GM18870 (cell line): ENCODE results near the gene ABLIM2.

ENCODE experiments used
- ATAC-seq: cut with Tn5 transposase; IDR thresholded peaks from one replicate; pipeline ENCODE4 v1.9.1; 2021; ENCODE audit warnings: moderate library complexity; ENCODE audit not compliant: unreplicated experiment

The ABLIM2 gene

GRCh38 chr4:8123870-8124269, 34.7 kb downstream of the ABLIM2 start:
- no peak for ATAC-seq

- ATAC-seq = no peak
These were observed 35.2 kb downstream of the ABLIM2 start for GRCh38 chr4:8123389-8123788.

DNA sequence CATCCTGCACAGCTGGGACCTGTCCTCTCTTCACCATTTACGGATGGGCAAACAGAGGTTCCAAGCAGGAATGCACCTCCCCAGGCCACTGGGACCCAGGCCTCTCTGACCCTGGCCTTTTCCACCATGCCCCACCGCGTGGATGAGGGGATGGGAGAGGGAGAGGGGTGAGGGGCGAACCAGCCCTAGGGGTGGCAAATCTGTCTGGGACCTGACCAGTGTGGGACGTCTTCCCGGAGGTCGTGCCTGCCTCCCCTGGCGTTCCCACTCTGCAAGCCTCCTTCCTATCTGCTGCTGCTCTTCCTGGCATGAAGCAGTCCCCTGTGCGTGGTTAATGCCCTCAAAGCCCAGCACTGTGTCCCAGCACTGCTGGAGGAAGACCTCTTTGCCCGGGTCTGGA, 35.9 kb downstream of the ABLIM2 start:
- ATAC-seq = no peak

DNA sequence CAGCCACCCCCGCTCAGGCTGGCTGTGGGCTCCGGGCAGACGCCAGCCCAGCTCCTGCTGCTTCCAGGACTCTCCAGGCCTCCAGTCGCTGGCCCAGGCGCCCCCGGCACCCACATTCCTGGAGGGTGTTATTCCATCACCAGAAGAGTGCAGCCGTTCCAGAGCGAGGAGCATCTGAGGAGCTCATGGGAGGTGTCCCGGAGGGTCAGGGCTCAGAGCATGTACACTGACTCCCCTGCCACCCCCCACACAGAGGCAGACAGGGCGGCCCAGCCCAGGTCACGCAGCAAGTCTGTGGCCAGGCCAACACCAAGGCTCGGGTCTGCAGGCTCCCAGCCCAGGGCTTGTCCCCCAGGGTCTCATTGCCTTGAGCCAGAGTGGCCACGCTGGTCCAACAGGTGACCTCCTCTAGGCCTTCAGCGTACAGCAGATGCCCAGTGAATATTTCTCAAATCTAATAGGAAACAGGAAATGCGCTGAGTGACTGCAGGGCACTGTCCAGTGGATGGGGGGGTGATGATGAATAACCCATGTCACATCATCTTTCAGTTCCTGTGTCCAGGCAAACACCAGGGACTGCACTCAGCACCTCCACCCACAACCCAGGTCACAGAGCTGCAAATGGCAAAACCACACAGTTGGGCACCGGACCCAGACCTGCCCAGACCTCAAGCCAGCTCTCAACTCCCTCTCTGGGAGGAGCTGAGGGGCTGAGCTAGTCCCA, 37.2 kb downstream of the ABLIM2 start:
- no peak for ATAC-seq

DNA sequence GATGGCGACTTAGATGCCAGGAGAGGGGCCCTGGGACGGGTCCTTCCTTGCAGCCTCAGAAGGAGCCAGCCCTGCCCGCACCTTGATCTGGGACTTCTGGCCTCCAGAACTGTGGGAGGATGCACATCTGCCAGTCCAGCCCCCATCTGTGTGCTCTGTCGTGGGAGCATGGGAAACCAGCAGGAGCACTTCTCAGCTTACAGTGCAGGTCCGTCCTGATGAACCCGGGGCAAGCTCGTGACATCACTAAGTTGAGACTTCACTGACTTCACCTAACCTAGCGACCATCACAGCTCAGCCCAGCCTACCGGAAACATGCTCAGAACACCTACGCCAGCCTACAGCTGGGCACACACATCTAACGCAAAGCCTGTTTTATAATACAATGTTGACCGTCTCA, 38.1 kb downstream of the ABLIM2 start:
- no peak for ATAC-seq

DNA sequence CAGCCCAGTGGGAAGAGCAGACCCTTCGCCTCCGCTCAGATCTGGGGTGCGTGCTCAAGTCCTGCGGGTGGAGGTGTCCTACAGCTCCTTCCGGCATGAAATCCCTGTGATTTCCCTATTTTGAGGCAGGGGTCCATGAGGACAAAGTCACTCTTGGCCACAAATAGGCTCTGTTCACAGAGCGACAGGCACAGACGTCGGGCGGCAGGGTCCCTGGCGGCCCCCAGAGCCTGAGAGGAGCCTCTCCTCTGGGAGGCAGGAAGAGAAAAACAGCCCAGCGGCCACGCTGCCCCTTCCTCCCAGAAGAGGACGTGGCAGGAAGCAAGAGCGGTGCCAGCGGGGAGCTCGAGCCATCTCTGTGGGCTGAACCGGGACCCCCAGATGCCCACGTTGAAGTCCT, 38.7 kb downstream of the ABLIM2 start:
- ATAC-seq = no peak

DNA sequence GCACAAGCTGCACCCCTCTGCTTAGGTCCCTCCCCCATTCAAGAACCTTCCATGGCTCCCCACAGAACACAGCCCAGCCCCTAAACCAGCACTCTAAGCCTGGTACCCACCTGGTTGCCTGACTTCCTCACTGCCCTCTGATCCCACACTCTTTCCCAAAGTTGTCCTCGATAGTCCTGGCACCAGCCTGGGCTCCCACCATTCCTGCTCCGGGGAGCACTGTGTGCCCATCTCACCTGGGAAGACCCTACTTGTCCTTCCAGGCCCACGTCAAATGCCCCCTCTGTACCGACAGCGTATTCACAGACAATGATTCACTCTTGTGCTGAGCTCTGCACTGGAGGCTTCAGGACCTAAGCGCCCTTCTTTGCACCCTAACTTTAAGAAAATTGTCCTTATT, 40.1 kb downstream of the ABLIM2 start:
- no peak for ATAC-seq

DNA sequence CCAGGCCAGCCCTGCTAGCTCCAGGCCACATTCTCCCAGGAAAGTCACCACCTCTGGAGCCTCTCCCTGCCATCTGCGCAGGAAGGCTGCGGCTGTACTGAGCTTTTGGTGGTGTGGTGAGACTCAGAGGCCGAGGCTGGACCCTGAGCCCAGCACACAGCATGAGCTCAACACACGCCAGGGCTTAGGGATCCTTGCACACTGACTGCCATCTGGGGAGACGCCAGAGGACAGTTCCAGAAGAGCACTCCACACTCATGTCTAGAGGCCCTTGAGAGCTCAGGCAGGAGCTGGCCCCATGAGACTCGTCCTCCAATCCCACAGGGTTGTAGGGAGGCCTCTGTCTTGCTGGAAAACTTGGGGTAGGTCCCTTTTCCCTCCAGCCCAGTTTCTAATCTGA, 40.6 kb downstream of the ABLIM2 start:
- ATAC-seq = no peak

DNA sequence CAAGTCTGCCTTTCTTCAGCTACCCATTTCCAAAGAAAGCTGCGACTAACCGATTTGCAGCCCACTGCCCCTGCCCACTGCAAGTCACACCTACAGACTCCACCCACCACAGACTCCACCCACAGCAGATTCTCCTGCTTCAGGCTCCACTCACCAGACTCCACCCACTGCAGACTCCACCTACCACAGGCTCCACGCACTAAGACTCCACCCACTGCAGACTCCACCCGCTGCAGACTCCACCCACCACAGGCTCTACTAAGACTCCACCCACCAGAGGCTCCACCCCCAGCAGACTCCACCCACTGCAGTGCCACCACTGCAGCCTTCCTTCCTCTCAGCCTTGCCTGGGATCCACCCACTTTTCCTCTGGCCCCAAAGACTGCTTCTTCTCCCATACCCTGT, 41.3 kb downstream of the ABLIM2 start:
- no peak for ATAC-seq

- ATAC-seq = no peak
These were observed 42.7 kb downstream of the ABLIM2 start for GRCh38 chr4:8115916-8116315.

DNA sequence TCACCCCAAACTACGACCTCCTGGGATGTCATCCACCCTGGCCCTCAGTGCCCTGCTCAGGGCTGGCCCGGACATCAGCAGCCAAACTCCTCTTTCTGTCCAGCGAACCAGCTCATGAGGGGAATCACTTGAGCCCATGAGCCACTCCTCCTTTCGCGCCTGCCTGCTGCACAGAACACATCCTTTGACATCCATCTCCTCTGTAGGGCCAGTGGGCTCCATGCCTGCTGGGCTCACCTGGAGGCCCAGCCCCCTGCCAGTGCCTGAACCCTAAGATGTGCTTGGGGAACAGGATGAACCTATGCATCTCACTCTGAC, 43.5 kb downstream of the ABLIM2 start:
- ATAC-seq = no peak

GRCh38 chr4:8114456-8115202, 44.0 kb downstream of the ABLIM2 start:
- no peak for ATAC-seq

DNA sequence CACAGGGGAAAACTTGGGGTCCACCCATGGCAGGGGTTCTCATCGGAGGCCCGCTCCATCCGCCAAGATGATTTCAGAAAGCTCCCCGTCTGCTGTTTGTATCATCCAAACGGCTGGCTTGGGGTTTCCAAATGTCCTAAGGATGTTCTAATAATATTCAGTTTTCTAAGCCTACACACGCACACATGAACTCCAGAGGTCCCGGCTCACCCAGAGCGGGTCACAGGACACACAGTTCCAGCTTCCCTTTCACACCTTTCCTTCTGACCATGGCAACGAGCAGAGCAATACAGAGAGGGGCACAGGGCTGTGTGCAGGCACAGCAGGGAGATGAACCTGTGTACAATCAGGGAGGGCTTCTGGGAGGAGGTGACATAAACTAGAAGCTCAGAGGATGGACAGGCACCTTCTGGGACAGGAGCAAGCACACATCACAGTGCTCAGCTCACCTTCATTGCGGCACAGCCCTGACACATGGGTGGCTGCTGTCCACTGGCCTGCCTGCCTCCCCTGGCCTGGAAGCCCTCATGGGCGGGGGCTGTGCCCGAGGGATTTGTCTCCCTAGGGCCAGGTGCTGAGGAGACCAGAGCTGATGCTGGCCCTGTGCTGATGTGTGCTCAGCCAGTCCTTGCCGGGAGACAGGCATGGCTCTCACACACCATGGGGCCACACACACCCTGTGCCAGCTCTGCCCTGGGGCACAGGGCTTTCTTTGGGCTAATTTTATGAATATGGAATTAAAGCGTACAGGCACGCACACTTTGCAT, 44.8 kb downstream of the ABLIM2 start:
- ATAC-seq = no peak

GRCh38 chr4:8112672-8113071, 45.9 kb downstream of the ABLIM2 start:
- no peak for ATAC-seq

- ATAC-seq = no peak
These were observed 46.5 kb downstream of the ABLIM2 start for GRCh38 chr4:8112036-8112576.

DNA sequence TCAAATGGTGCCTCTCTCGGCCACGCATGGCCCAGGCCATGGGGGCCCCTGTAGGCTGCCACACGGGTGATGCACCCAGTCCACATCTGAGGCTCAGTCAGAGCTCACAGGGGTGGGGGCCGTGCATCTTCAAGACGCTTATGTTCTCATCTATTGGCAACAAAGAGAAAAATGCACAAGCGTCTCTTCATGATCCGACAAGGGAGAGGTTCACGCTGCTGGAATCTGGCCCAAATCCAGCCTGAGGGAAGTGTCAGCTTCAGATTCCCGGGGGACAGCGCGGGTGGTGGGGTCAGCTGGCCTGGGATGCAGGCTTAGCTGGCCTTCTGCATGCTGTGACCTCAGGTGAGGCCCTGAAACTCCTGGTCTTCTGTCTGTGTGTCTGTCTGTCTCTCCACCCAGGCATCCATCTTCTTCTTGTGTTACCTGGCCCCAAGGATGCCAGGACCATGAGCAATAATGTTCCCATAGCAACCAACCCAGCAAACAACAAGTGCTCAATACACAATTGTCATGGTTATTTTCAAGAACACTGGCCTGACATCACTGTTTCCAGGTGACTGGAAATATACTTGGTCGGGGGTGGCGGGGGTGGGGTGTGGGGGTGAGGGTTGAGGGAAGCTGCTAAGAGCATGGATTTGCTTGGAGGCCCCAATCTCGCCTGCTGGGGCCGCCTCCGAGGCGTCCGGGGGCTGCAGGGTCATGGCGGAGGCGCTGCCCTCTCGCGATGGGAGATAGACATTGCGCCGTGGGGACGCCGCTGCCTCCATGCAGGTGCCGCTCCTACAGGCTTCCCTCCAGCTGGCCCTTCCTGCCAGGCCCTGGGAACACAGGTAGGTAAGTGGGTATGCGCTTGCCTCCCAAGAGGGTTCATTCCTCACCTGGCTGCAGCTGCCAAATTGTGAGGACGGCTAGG, 48.3 kb downstream of the ABLIM2 start:
- no peak for ATAC-seq

GRCh38 chr4:8109406-8110065, 49.1 kb downstream of the ABLIM2 start:
- no peak for ATAC-seq

- ATAC-seq = no peak
These were observed 49.6 kb downstream of the ABLIM2 start for GRCh38 chr4:8108991-8109390.

DNA sequence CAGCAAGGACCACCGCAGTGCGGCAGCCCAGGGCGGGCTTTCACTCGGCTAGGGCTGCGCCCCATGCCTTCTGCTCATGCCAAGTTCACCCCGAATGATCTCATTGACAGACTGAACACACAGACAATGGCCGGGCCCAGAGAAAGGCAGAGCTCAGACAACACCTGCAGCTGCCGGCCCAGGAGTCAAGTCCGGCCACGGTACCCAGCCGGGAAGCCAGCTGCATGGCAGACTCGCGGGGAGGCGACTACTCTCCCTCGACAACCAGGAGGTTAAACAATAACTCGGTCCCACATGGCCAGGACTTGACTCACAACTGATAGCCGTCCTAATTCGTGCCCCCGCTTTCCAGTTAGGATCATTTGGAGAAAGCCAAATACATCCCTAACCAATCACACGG, 50.4 kb downstream of the ABLIM2 start:
- no peak for ATAC-seq

- no peak for ATAC-seq
These were observed 51.4 kb downstream of the ABLIM2 start for GRCh38 chr4:8107146-8107657.
